ENCODE measurements around the gene PTH2R. TPM values are rescaled to one million over a fixed set of nuclear protein-coding genes. Genes with fewer than 3 reads are reported as not detected.
"Not testable (repeated sequence)": the region's sequence is repeated elsewhere in the genome, so short reads cannot be mapped to it uniquely, and the experiment has no call there.

The PTH2R gene
- total RNA-seq, 1 donor from 2014 or later = under 0.01 TPM

GRCh38 chr2:208464205-208464604, 57.6 kb downstream of the PTH2R start:
- no peak for DNase-seq (ENCODE audit: low read depth)
- TF ChIP-seq, protein P1, sequence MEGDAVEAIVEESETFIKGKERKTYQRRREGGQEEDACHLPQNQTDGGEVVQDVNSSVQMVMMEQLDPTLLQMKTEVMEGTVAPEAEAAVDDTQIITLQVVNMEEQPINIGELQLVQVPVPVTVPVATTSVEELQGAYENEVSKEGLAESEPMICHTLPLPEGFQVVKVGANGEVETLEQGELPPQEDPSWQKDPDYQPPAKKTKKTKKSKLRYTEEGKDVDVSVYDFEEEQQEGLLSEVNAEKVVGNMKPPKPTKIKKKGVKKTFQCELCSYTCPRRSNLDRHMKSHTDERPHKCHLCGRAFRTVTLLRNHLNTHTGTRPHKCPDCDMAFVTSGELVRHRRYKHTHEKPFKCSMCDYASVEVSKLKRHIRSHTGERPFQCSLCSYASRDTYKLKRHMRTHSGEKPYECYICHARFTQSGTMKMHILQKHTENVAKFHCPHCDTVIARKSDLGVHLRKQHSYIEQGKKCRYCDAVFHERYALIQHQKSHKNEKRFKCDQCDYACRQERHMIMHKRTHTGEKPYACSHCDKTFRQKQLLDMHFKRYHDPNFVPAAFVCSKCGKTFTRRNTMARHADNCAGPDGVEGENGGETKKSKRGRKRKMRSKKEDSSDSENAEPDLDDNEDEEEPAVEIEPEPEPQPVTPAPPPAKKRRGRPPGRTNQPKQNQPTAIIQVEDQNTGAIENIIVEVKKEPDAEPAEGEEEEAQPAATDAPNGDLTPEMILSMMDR (IDR thresholded peaks at IDR 0.05; ENCODE audit: insufficient read depth, low read length, severe bottlenecking) = no peak
- Histone ChIP-seq H3K27me3 (ENCODE audit: control insufficient read depth, insufficient read depth, low read length) (no peaks in the 10 kb centered on the region), H3K36me3 (ENCODE audit: control insufficient read depth, insufficient read depth, low read length) (no peaks in the 10 kb centered on the region), H3K4me3 (ENCODE audit: low read depth, low read length) (no peak overlapping the region)
- no peak for FAIRE-seq

GRCh38 chr2:208466151-208466919, 59.7 kb downstream of the PTH2R start:
- FAIRE-seq = no peak
- Histone ChIP-seq H3K36me3 (ENCODE audit: control insufficient read depth, insufficient read depth, low read length) (no peaks in the 10 kb centered on the region), H3K27me3 (ENCODE audit: control insufficient read depth, insufficient read depth, low read length) (no peaks in the 10 kb centered on the region), H3K4me3 (ENCODE audit: low read depth, low read length) (no peak overlapping the region)
- TF ChIP-seq, protein P1 (IDR thresholded peaks at IDR 0.05; ENCODE audit: insufficient read depth, low read length, severe bottlenecking) = peak; percentile 77
- peak; percentile 42 for DNase-seq (ENCODE audit: low read depth)

- Histone ChIP-seq H3K4me3 (ENCODE audit: low read depth, low read length) (no peak overlapping the region), H3K36me3 (ENCODE audit: control insufficient read depth, insufficient read depth, low read length) (no peaks in the 10 kb centered on the region), H3K27me3 (ENCODE audit: control insufficient read depth, insufficient read depth, low read length) (no peaks in the 10 kb centered on the region)
- no peak for DNase-seq (ENCODE audit: low read depth)
- FAIRE-seq = no peak
- TF ChIP-seq, protein P1 (IDR thresholded peaks at IDR 0.05; ENCODE audit: insufficient read depth, low read length, severe bottlenecking) = no peak
Measured at GRCh38 chr2:208466920-208467298, 60.3 kb downstream of the PTH2R start.

- Histone ChIP-seq H3K27me3 (ENCODE audit: control insufficient read depth, insufficient read depth, low read length) (no peaks in the 10 kb centered on the region), H3K4me3 (ENCODE audit: low read depth, low read length) (no peak overlapping the region), H3K36me3 (ENCODE audit: control insufficient read depth, insufficient read depth, low read length) (no peaks in the 10 kb centered on the region)
- TF ChIP-seq, protein P1 (IDR thresholded peaks at IDR 0.05; ENCODE audit: insufficient read depth, low read length, severe bottlenecking) = no peak
- no peak for DNase-seq (ENCODE audit: low read depth)
- no peak for FAIRE-seq
Measured at GRCh38 chr2:208467564-208467963, 61.0 kb downstream of the PTH2R start.

GRCh38 chr2:208477741-208478140, 71.1 kb downstream of the PTH2R start:
- H3K4me3 ChIP-seq (ENCODE audit: low read depth, low read length) = no peak overlapping the region
- TF ChIP-seq, protein P1 (IDR thresholded peaks at IDR 0.05; ENCODE audit: insufficient read depth, low read length, severe bottlenecking) = no peak
- FAIRE-seq = no peak

GRCh38 chr2:208479342-208479741, 72.8 kb downstream of the PTH2R start:
- no peak for FAIRE-seq
- no peak for DNase-seq (ENCODE audit: low read depth)
- Histone ChIP-seq H3K36me3 (ENCODE audit: control insufficient read depth, insufficient read depth, low read length) (no peaks in the 10 kb centered on the region), H3K4me3 (ENCODE audit: low read depth, low read length) (no peak overlapping the region), H3K27me3 (ENCODE audit: control insufficient read depth, insufficient read depth, low read length) (no peaks in the 10 kb centered on the region)
- TF ChIP-seq, protein P1 (IDR thresholded peaks at IDR 0.05; ENCODE audit: insufficient read depth, low read length, severe bottlenecking) = no peak

More at GRCh38 chr2:208477741-208478140, 71.1 kb downstream of the PTH2R start:
- no peak for DNase-seq (ENCODE audit: low read depth)
- H3K36me3 ChIP-seq (ENCODE audit: control insufficient read depth, insufficient read depth, low read length) = no peaks in the 10 kb centered on the region
- H3K27me3 ChIP-seq (ENCODE audit: control insufficient read depth, insufficient read depth, low read length) = no peaks in the 10 kb centered on the region

DNA sequence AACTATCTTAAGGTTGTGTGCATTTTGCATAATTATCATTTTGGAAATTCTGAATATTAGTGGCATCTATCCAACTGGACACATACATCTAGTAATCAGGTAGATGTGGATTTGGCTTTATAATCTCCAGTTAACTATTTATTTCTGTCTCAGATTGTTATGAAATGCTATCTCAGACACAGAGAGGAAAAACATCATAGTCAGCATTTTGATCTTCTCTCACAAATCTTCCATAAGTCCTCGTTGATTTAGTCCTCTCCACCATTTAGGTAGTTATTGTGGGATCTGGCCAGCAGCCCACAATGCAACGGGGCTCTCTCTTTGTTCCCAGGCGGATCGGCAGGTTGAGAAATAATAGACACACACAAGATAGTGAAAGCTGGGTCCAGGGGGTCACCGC, 75.4 kb downstream of the PTH2R start:
- H3K27me3 ChIP-seq (ENCODE audit: control insufficient read depth, insufficient read depth, low read length); H3K36me3 ChIP-seq (ENCODE audit: control insufficient read depth, insufficient read depth, low read length); DNase-seq (ENCODE audit: low read depth); FAIRE-seq; H3K4me3 ChIP-seq (ENCODE audit: low read depth, low read length): not testable (repeated sequence)

GRCh38 chr2:208482453-208483015, 75.9 kb downstream of the PTH2R start:
- H3K4me3 ChIP-seq (ENCODE audit: low read depth, low read length); FAIRE-seq; H3K36me3 ChIP-seq (ENCODE audit: control insufficient read depth, insufficient read depth, low read length); H3K27me3 ChIP-seq (ENCODE audit: control insufficient read depth, insufficient read depth, low read length): not testable (repeated sequence)
- DNase-seq (ENCODE audit: low read depth) = peak; percentile 27

Data from bronchial epithelial cell (primary cell).